BLaER1 (cell line): ENCODE data around the gene ATF6.
A peak's percentile ranks its signal among the peaks of the same experiment; 100 is the strongest.

Source experiments
- H3K27ac ChIP-seq: shearing (Covaris generic); formaldehyde crosslinking; 2 replicates; pipeline ENCODE4 v1.8.1; 2022
- H3K27me3 ChIP-seq: shearing (Covaris generic); formaldehyde crosslinking; 2 replicates; pipeline ENCODE4 v1.8.1; 2022
- H3K36me3 ChIP-seq: shearing (Covaris generic); formaldehyde crosslinking; 2 replicates; pipeline ENCODE4 v1.8.1; 2022
- H3K4me1 ChIP-seq: shearing (Covaris generic); formaldehyde crosslinking; 2 replicates; pipeline ENCODE4 v1.8.1; 2022
- H3K4me2 ChIP-seq: shearing (Covaris generic); formaldehyde crosslinking; 2 replicates; pipeline ENCODE4 v1.8.1; 2022
- H3K4me3 ChIP-seq: shearing (Covaris generic); formaldehyde crosslinking; 2 replicates; pipeline ENCODE4 v1.8.1; 2022
- H3K9ac ChIP-seq: shearing (Covaris generic); formaldehyde crosslinking; 2 replicates; pipeline ENCODE4 v1.8.1; 2022
- H3K9me3 ChIP-seq: shearing (Covaris generic); formaldehyde crosslinking; 2 replicates; pipeline ENCODE4 v1.8.1; 2022
- H4K20me1 ChIP-seq: shearing (Covaris generic); formaldehyde crosslinking; 2 replicates; pipeline ENCODE4 v1.8.1; 2022
- Cebpa-rat ChIP-seq: shearing (Covaris generic); IDR thresholded peaks from 2 replicates; pipeline ENCODE4 v1.8.1; 2022

Gene ATF6

GRCh38 chr1:161849518-161849917 lies 83.4 kb downstream of the ATF6 start:
- H4K20me1 ChIP-seq: no peaks in the 10 kb centered on the region
- H3K4me2 ChIP-seq: no peak overlapping the region
- no peaks in the 10 kb centered on the region for H3K4me1 ChIP-seq
- H3K9me3 ChIP-seq: no peaks in the 10 kb centered on the region
- no peaks in the 10 kb centered on the region for H3K27me3 ChIP-seq
- no peak overlapping the region for H3K9ac ChIP-seq
- no peak overlapping the region for H3K4me3 ChIP-seq
- H3K27ac ChIP-seq: no peak overlapping the region
- no peak for TF ChIP-seq Cebpa-rat
- peaks cover 64% of the 10 kb centered on the region for H3K36me3 ChIP-seq

- Histone ChIP-seq H3K9me3 (no peaks in the 10 kb centered on the region), H3K4me1 (no peaks in the 10 kb centered on the region), H3K4me3 (no peak overlapping the region), H3K4me2 (no peak overlapping the region), H3K27ac (no peak overlapping the region), H3K27me3 (no peaks in the 10 kb centered on the region), H3K9ac (no peak overlapping the region), H4K20me1 (no peaks in the 10 kb centered on the region), H3K36me3 (peaks cover 54% of the 10 kb centered on the region)
- TF ChIP-seq Cebpa-rat: no peak
These were observed 89.1 kb downstream of the ATF6 start for GRCh38 chr1:161855260-161855659.

GRCh38 chr1:161858271-161858670 lies 92.2 kb downstream of the ATF6 start:
- no peak overlapping the region for H3K9ac ChIP-seq
- H3K9me3 ChIP-seq: no peaks in the 10 kb centered on the region
- H3K27ac ChIP-seq: no peak overlapping the region
- TF ChIP-seq Cebpa-rat: no peak
- no peaks in the 10 kb centered on the region for H3K4me1 ChIP-seq
- peaks cover 42% of the 10 kb centered on the region for H3K36me3 ChIP-seq
- H3K27me3 ChIP-seq: no peaks in the 10 kb centered on the region
- no peak overlapping the region for H3K4me2 ChIP-seq
- no peaks in the 10 kb centered on the region for H4K20me1 ChIP-seq
- no peak overlapping the region for H3K4me3 ChIP-seq

- Histone ChIP-seq H3K4me1 (no peaks in the 10 kb centered on the region), H3K27ac (no peak overlapping the region), H3K9me3 (no peaks in the 10 kb centered on the region), H3K9ac (no peak overlapping the region), H3K36me3 (peaks cover 38% of the 10 kb centered on the region), H4K20me1 (no peaks in the 10 kb centered on the region), H3K4me2 (no peak overlapping the region), H3K27me3 (no peaks in the 10 kb centered on the region), H3K4me3 (no peak overlapping the region)
- no peak for TF ChIP-seq Cebpa-rat
These were observed 97.4 kb downstream of the ATF6 start for GRCh38 chr1:161863549-161863948.

- Histone ChIP-seq H3K27ac (no peak overlapping the region), H3K27me3 (no peaks in the 10 kb centered on the region), H4K20me1 (no peaks in the 10 kb centered on the region), H3K9ac (no peak overlapping the region), H3K36me3 (peaks cover 38% of the 10 kb centered on the region), H3K9me3 (no peaks in the 10 kb centered on the region), H3K4me3 (no peak overlapping the region), H3K4me1 (no peaks in the 10 kb centered on the region), H3K4me2 (no peak overlapping the region)
- no peak for TF ChIP-seq Cebpa-rat
These were observed 98.5 kb downstream of the ATF6 start for GRCh38 chr1:161864577-161864976.

- Histone ChIP-seq H3K4me1 (no peaks in the 10 kb centered on the region), H3K27ac (no peak overlapping the region), H3K9ac (no peak overlapping the region), H4K20me1 (no peaks in the 10 kb centered on the region), H3K27me3 (no peaks in the 10 kb centered on the region), H3K4me2 (no peak overlapping the region), H3K36me3 (peaks cover 38% of the 10 kb centered on the region), H3K9me3 (no peaks in the 10 kb centered on the region), H3K4me3 (no peak overlapping the region)
- TF ChIP-seq Cebpa-rat: no peak
These were observed 100.1 kb downstream of the ATF6 start for GRCh38 chr1:161866241-161866640.

- Histone ChIP-seq H3K4me2 (no peak overlapping the region), H3K4me1 (no peaks in the 10 kb centered on the region), H3K4me3 (no peak overlapping the region), H3K36me3 (peaks cover 24% of the 10 kb centered on the region), H3K27ac (no peak overlapping the region), H3K27me3 (no peaks in the 10 kb centered on the region), H4K20me1 (no peaks in the 10 kb centered on the region), H3K9ac (no peak overlapping the region), H3K9me3 (no peaks in the 10 kb centered on the region)
- no peak for TF ChIP-seq Cebpa-rat
These were observed 102.7 kb downstream of the ATF6 start for GRCh38 chr1:161868832-161869231.

- H3K9me3 ChIP-seq: no peaks in the 10 kb centered on the region
- no peak overlapping the region for H3K4me2 ChIP-seq
- TF ChIP-seq Cebpa-rat: no peak
- peaks cover 19% of the 10 kb centered on the region for H3K36me3 ChIP-seq
- no peaks in the 10 kb centered on the region for H3K27me3 ChIP-seq
- no peaks in the 10 kb centered on the region for H4K20me1 ChIP-seq
- no peak overlapping the region for H3K9ac ChIP-seq
- no peaks in the 10 kb centered on the region for H3K4me1 ChIP-seq
- no peak overlapping the region for H3K27ac ChIP-seq
- H3K4me3 ChIP-seq: no peak overlapping the region
These were observed 103.2 kb downstream of the ATF6 start for GRCh38 chr1:161869291-161869690.

- H3K4me3 ChIP-seq: no peak overlapping the region
- H3K27ac ChIP-seq: no peak overlapping the region
- no peaks in the 10 kb centered on the region for H4K20me1 ChIP-seq
- no peaks in the 10 kb centered on the region for H3K27me3 ChIP-seq
- TF ChIP-seq Cebpa-rat: no peak
- H3K4me1 ChIP-seq: no peaks in the 10 kb centered on the region
- no peak overlapping the region for H3K4me2 ChIP-seq
- no peaks in the 10 kb centered on the region; the same call in 1 of the 2 replicates for H3K36me3 ChIP-seq
- H3K9ac ChIP-seq: no peak overlapping the region
- H3K9me3 ChIP-seq: no peaks in the 10 kb centered on the region
These were observed 106.4 kb downstream of the ATF6 start for GRCh38 chr1:161872506-161872905.

- Histone ChIP-seq H3K4me3 (no peak overlapping the region), H3K4me1 (peaks cover 2% of the 10 kb centered on the region; the same call in 1 of the 2 replicates), H3K36me3 (no peaks in the 10 kb centered on the region), H3K27me3 (no peaks in the 10 kb centered on the region), H3K9me3 (no peaks in the 10 kb centered on the region), H3K27ac (no peak overlapping the region), H4K20me1 (no peaks in the 10 kb centered on the region), H3K4me2 (no peak overlapping the region), H3K9ac (no peak overlapping the region)
- TF ChIP-seq Cebpa-rat: no peak
These were observed 113.1 kb downstream of the ATF6 start for GRCh38 chr1:161879261-161879660.

GRCh38 chr1:161884475-161884874 lies 118.4 kb downstream of the ATF6 start:
- peak overlapping the region; percentile 36 for H3K4me2 ChIP-seq
- H3K36me3 ChIP-seq: peaks cover 23% of the 10 kb centered on the region
- H4K20me1 ChIP-seq: no peaks in the 10 kb centered on the region
- H3K27ac ChIP-seq: no peak overlapping the region
- H3K4me3 ChIP-seq: no peak overlapping the region
- H3K27me3 ChIP-seq: no peaks in the 10 kb centered on the region
- peaks cover 13% of the 10 kb centered on the region for H3K4me1 ChIP-seq
- H3K9me3 ChIP-seq: no peaks in the 10 kb centered on the region
- TF ChIP-seq Cebpa-rat: no peak
- H3K9ac ChIP-seq: no peak overlapping the region
